Measurements from ENCODE around the gene TSC22D2.

- TF ChIP-seq SP1 (IDR thresholded peaks at IDR 0.05) (no peak), ELF4 (IDR thresholded peaks at IDR 0.05) (no peak), LEF1 (IDR thresholded peaks at IDR 0.05; ENCODE audit: borderline replicate concordance) (no peak), SUZ12 (IDR thresholded peaks at IDR 0.05) (no peak), FOXK2 (IDR thresholded peaks at IDR 0.05) (no peak), FOXM1 (IDR thresholded peaks at IDR 0.05; ENCODE audit: borderline replicate concordance) (no peak), PKNOX1 (IDR thresholded peaks at IDR 0.05) (no peak), FOXA1 (IDR thresholded peaks at IDR 0.05) (no peak), ZNF384 (IDR thresholded peaks at IDR 0.05) (no peak), ARNT (IDR thresholded peaks at IDR 0.05) (no peak)
These were observed 71.3 kb downstream of the TSC22D2 start for GRCh38 chr3:150479370-150479769.
